ENCODE data around the gene P2RY4.
"Not testable (repeated sequence)": the region's sequence is repeated elsewhere in the genome, so short reads cannot be mapped to it uniquely, and the experiment has no call there.

The P2RY4 gene

GRCh38 chrX:70254063-70254400, 6.0 kb downstream of the P2RY4 start:
- in situ Hi-C loops (cut with HindIII; ENCODE audit: low pct_ligation_motif_present, low sequenced_read_pairs), result no loop called here
- DNase-seq, result no peak
- no peaks in the 10 kb centered on the region for H3K27me3 ChIP-seq (replicated peaks)
- H3K27ac ChIP-seq, result no peak overlapping the region
- H3K36me3 ChIP-seq (replicated peaks), result no peaks in the 10 kb centered on the region
- H3K4me3 ChIP-seq (ENCODE audit: low read depth, low read length), result no peak overlapping the region
- TF ChIP-seq CTCF (IDR thresholded peaks at IDR 0.05; ENCODE audit: low read depth, low read length, missing control alignments), result no peak

- H3K27ac ChIP-seq, result no peak overlapping the region
- no peaks in the 10 kb centered on the region for H3K36me3 ChIP-seq (replicated peaks)
- in situ Hi-C loops (cut with HindIII; ENCODE audit: low pct_ligation_motif_present, low sequenced_read_pairs), result no loop called here
- no peak for DNase-seq
- H3K27me3 ChIP-seq (replicated peaks), result no peaks in the 10 kb centered on the region
- TF ChIP-seq CTCF (IDR thresholded peaks at IDR 0.05; ENCODE audit: low read depth, low read length, missing control alignments), result no peak
- no peak overlapping the region for H3K4me3 ChIP-seq (ENCODE audit: low read depth, low read length)
These were observed 6.5 kb downstream of the P2RY4 start for GRCh38 chrX:70253377-70254062.

- no peak for DNase-seq
- no peak overlapping the region for H3K4me3 ChIP-seq (ENCODE audit: low read depth, low read length)
- no peaks in the 10 kb centered on the region for H3K36me3 ChIP-seq (replicated peaks)
- H3K27me3 ChIP-seq (replicated peaks), result no peaks in the 10 kb centered on the region
- TF ChIP-seq CTCF (IDR thresholded peaks at IDR 0.05; ENCODE audit: low read depth, low read length, missing control alignments), result no peak
- in situ Hi-C loops (cut with HindIII; ENCODE audit: low pct_ligation_motif_present, low sequenced_read_pairs), result no loop called here
- H3K27ac ChIP-seq, result no peak overlapping the region
These were observed 7.5 kb downstream of the P2RY4 start for GRCh38 chrX:70252491-70252890.

GRCh38 chrX:70247252-70247651, 12.8 kb downstream of the P2RY4 start:
- in situ Hi-C loops (cut with HindIII; ENCODE audit: low pct_ligation_motif_present, low sequenced_read_pairs), result no loop called here
- H3K27ac ChIP-seq, result no peak overlapping the region

GRCh38 chrX:70244881-70245280, 15.1 kb downstream of the P2RY4 start:
- no peak overlapping the region for H3K27ac ChIP-seq
- no peak overlapping the region for H3K4me3 ChIP-seq (ENCODE audit: low read depth, low read length)
- H3K36me3 ChIP-seq (replicated peaks), result no peaks in the 10 kb centered on the region
- H3K27me3 ChIP-seq (replicated peaks), result no peaks in the 10 kb centered on the region
- DNase-seq, result no peak
- in situ Hi-C loops (cut with HindIII; ENCODE audit: low pct_ligation_motif_present, low sequenced_read_pairs), result no loop called here
- TF ChIP-seq CTCF (IDR thresholded peaks at IDR 0.05; ENCODE audit: low read depth, low read length, missing control alignments), result no peak

More at GRCh38 chrX:70247252-70247651, 12.8 kb downstream of the P2RY4 start:
- no peak overlapping the region for H3K4me3 ChIP-seq (ENCODE audit: low read depth, low read length)
- DNase-seq, result no peak
- no peaks in the 10 kb centered on the region for H3K36me3 ChIP-seq (replicated peaks)
- no peaks in the 10 kb centered on the region for H3K27me3 ChIP-seq (replicated peaks)
- TF ChIP-seq CTCF (IDR thresholded peaks at IDR 0.05; ENCODE audit: low read depth, low read length, missing control alignments), result no peak

GRCh38 chrX:70243601-70244000, 16.4 kb downstream of the P2RY4 start:
- H3K27me3 ChIP-seq (replicated peaks); DNase-seq; H3K36me3 ChIP-seq (replicated peaks); H3K27ac ChIP-seq; H3K4me3 ChIP-seq (ENCODE audit: low read depth, low read length); in situ Hi-C loops (cut with HindIII; ENCODE audit: low pct_ligation_motif_present, low sequenced_read_pairs): not testable (repeated sequence)
